NCI-H748 (cell line): ENCODE data around the gene ANKRD35.
"Not testable (repeated sequence)": the region's sequence is repeated elsewhere in the genome, so short reads cannot be mapped to it uniquely, and the experiment has no call there.

ENCODE experiments used
- DNase-seq: peaks from one replicate; lab custom pipeline; 2025; ENCODE audit not compliant: unreplicated experiment; lab: John Stamatoyannopoulos, UW

Gene ANKRD35

GRCh38 chr1:145885738-145886287 is at the start of gene ANKRD35:
Gene ANKRD35, minus strand, starts transcription at chr1:145885866. Its CDS starts 108 bp downstream, at chr1:145885758.
- DNase-seq: peak; percentile 88

GRCh38 chr1:145932522-145933009 is 46.9 kb upstream of the ANKRD35 start:
- not testable (repeated sequence) for DNase-seq

- DNase-seq: peak; percentile 38
Measured at GRCh38 chr1:145927916-145928643, 42.4 kb upstream of the ANKRD35 start.

DNA sequence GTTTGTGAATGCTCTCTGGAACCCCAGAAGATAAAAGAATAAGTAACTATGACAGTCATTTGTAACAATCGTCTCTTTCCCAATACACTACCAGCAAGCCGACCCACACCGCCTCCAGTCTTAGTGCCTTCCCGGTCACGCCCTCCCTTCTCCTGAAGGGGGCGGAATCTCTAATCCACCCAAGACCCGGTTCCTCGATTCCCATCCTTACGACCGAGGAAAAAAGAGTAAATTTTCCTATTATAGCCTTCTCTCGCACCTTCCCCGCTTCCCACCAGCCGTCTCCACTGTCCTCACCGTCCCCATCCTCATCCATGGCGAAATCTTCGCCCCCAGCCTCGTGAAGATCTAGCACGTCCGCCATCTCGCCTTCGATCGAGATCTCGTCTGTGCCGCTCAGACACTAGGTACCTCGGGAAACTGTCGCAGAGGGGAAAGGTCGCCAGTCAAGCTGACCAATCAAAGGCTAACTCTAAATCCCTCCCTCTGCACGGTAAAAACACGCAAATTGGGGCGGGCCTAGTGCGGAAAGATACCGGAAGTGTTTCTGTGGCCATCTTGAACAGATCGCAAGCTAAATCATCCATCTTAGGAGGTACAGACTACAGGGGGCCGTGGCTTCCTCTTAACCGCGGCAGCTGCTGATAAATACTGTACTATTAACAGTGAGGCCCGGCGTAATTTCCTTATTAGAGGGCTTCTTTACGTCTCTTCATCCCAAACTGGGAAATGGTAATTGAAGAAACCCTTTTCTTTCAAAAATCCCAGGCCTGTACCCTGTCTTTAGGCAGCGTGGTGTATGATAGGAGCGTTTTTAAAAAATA is 41.6 kb upstream of the ANKRD35 start, which contains the start of gene RBM8A:
Gene RBM8A, minus strand, starts transcription at position 422 of the 824 bp plus-strand sequence. Its CDS starts 58 bp downstream, at position 364.
- DNase-seq: peak; percentile 99

DNA sequence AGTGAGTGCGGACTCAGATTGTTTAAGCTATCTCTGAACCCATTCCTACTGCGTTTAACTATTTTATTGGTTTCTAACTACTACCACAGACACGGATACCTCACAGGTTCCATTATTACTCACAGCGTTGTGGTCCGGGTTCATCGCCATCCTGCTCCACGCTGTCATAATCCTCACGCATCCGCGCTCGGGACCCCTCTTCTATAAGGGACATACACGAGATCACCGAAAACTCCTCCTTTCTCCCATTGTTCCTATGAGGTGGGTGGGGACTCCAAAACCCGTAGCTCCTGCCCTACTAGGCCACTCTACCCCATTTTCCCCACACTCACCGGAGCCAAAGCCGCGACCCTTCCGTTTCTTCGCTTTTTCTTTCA is 41.0 kb upstream of the ANKRD35 start:
- DNase-seq: peak; percentile 34

DNA sequence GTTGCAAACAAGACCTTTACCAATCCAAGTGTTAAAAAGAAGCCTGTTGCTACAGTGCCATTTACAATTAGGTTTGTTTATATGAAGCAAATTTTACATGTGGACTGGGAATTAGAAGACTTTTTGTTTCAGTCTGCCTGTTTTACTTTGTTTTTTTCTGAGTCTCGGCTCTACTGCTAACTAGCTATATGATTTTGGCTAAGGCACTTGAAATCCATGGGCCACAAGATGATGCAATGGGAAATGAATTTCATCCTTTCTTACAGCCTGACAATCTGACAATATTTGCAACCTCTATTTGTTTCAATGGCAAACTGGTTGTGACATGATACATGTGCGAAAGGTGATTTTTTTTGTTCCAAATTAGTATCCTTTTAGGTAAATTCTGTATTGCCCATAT is 36.6 kb upstream of the ANKRD35 start:
- no peak for DNase-seq

GRCh38 chr1:145920297-145920696 is 34.6 kb upstream of the ANKRD35 start:
- DNase-seq: not testable (repeated sequence)

- DNase-seq: peak; percentile 66
Measured at GRCh38 chr1:145918992-145919939, 33.6 kb upstream of the ANKRD35 start.

GRCh38 chr1:145918144-145918991 is 32.7 kb upstream of the ANKRD35 start, which contains the start of gene PEX11B:
Gene PEX11B, minus strand, starts transcription at chr1:145918717. Its CDS starts 29 bp downstream, at chr1:145918688.
- peak; percentile 91 for DNase-seq

DNA sequence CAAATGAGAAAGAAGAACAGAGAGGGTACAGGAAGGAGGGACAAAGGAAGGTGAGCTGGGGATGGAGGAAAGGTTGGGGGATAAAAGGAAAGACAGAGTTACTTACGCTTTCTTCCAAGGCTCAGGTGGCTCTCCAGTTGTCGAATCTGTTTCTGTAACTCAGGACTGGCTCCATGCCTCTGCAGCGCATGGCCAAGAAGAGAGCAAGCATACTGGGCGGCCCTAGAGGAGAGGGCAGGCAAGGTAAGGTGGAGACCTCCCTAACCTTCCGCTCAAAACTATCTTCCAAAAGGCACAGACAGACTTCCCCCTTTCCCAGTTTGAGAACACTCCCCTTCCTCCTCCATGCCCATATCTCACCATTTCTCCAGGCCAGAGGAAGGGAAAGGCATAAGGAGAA is 31.9 kb upstream of the ANKRD35 start:
- DNase-seq: no peak

GRCh38 chr1:145916745-145917144 is 31.1 kb upstream of the ANKRD35 start:
- no peak for DNase-seq

GRCh38 chr1:145912128-145912641 is 26.5 kb upstream of the ANKRD35 start:
- DNase-seq: no peak

DNA sequence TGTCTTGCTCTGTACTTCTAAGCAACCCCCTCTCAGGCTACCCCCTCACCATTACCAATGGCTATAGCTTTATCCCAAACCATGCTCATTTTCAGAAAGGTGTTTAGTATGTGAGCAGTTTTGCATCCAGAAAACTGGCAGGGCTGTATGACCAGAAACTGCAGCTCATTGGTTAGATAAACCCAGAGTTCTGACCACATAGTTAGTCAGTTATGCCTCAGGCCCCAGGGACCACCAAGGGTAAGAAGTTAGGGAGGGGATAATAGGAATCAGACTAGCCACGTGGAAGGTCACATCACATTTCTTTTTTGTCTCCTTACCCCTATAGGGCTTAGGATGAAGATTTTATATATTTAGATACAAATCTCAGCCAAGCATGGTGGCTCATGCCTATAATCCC is 23.0 kb upstream of the ANKRD35 start:
- no peak for DNase-seq

DNA sequence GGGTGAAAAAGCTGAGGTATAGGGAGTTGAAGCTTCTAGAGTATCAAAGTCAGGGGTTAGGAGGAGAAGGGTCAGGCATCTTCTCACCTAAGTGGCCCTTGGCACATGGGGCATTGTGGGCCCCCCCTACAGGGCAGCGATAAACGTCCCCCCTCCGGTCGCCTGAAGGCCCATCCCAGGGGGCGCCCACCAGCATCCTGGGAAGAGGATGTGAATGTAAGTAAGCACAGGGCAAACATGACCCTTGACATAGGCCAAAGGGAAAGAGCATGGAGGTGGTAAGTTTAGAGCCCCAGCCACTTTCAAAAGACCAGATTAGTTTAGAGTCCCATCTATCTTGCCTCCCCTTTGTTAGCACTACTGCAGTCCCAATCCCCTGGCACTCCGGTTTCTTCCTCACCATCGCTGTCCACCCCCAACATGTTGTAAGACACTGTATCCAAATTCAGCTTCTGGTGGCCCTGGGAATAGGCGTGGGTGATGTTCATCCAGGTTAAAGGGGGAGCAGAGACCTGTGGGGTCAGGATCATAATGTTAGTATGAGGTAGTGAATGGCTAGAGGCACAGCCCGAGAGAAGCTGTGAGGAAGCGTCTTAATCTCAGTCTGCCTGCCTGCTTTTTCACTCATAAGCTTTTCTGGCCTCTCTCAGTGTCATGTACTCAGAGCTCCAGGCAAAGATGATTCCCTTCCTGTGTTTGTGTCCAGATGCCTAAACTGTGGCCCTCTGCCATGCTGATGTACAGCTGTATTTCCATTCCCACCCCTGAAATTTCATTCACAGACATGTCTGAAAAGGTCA is 21.5 kb upstream of the ANKRD35 start:
- no peak for DNase-seq

DNA sequence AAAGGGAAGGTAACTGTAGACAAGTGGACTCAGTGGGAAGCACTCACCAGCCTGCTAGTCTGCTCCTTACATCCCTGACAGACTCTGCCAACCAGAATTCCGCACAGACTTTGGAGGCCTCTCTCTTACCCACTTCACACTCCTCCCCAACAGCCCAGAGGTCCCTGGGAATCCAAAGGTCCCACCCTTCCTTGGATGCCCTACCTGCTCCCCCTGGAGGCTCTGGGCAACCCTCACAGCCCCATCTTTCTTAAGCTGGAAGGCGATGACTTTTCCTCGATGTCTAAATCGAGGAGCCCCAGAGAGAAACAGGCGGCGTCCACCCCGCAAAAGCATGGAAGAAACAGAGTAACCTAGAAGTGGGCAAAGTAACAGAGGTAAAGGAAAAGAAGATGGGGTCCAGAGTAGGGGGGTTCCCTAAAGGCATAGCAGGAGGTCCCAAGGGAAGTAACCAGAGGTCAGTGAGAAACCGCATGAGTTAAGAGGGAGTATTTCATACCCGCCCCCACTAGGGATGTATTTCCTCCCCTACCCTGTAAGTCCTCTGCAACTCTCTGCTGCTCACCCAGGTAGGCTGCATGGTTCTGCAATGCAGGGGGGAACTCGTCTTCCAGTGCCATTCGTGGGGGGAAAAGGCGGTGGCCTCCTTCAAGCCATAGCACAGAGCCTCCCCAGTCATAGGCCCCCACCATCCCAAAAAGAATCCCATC is 15.8 kb upstream of the ANKRD35 start:
- DNase-seq: no peak

- DNase-seq: no peak
Measured at GRCh38 chr1:145898756-145899155, 13.1 kb upstream of the ANKRD35 start.

DNA sequence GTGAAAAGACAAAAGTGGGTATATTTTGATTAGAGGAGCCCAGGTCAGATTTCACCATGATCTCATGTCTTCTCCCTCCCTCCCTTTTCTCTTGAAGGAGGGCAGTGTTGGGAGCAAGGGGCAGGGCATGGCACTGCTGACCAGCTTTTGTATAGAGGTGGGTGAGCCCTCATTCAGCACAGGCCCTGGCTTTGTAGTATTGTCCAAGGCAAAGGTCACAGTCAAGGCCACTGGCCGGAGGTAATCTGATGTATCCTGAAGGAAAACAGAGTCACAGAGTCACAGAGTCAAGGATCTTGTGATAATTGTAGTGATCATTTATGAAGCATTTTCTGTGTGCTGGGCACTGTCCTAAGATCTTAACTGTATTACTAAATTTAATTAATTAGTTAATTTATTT is 12.3 kb upstream of the ANKRD35 start:
- no peak for DNase-seq

DNA sequence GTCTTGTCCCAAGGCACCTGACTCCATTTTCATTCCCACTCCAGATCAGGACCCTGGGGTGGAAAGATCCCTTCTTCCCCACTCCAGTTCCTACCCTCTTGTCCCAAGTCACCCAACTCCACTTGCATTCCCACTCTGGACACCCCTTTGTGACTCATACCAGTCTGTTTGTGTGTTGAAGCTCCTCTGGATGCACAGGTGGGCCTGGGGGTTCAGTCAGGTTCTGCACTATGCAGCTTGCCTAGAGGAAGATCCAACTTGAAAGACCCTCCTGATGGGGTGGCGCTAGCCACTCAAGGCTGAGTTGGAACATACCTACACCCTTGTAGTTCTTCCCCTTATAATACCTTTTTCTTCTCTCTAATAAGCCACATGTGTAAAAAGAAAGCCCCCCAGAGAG is 9.8 kb upstream of the ANKRD35 start:
- no peak for DNase-seq
